Measurements from ENCODE around the gene NME4.

The NME4 gene

DNA sequence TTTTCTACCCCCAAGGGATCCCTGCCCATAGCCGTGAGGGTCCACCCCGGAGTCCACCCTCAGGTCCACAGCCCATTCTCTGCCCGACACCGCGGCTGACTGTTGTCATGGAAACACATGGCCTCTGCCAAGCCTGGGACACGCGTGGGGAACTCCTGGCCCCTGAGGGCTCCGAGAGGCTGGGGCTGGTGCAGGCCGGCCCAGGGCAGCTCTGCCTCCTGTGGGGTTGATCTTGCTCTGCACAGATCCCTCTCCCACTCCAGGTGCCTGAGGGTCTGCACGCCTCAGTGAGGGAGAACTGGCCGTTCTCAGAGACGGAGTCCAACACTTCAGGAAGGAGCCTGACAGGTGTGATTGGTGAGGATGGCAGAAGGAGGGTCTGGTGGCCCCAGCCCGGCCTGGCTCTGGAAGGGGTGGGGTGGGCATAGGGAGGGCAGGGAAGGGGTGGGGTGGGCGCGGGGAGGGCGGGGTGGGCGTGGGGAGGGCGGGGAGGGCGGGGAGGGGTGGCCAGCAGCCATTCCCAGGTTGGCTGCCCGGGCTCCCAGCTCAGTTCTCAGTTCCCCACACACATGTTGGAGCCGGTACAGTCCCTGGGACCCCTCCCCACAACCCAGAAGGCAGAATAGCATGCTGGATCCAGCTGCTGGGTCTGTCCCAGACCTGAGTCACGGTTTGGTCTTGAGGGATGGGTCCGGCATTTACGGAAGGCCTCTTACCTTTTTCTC, 33.1 kb upstream of the NME4 start:
- DNase-seq (ENCODE audit: low spot score): no peak

- DNase-seq (ENCODE audit: low spot score): no peak
These were observed 32.2 kb upstream of the NME4 start for GRCh38 chr16:364595-365491.

DNA sequence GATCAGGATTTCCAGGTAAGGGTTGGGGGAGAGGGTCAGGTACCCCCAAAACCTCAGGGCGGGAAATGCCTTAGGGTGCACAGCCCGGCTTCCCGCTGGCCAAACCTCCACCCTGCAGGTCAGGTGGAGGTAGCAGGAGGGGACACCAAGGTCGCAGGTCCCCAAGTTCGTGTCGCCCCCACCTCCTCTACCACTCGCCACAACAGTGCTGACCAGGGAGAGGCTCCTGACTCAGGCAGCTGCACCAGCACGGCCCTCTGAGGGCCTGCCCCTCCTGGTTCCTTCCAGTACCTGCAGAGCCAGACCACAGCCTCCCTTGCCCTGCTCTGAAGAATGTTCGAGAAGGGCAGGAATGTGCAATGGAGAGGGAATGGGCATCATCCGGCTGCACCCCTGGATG, 30.5 kb upstream of the NME4 start:
- no peak for DNase-seq (ENCODE audit: low spot score)

GRCh38 chr16:367333-367903, 29.6 kb upstream of the NME4 start:
- DNase-seq (ENCODE audit: low spot score): no peak

DNA sequence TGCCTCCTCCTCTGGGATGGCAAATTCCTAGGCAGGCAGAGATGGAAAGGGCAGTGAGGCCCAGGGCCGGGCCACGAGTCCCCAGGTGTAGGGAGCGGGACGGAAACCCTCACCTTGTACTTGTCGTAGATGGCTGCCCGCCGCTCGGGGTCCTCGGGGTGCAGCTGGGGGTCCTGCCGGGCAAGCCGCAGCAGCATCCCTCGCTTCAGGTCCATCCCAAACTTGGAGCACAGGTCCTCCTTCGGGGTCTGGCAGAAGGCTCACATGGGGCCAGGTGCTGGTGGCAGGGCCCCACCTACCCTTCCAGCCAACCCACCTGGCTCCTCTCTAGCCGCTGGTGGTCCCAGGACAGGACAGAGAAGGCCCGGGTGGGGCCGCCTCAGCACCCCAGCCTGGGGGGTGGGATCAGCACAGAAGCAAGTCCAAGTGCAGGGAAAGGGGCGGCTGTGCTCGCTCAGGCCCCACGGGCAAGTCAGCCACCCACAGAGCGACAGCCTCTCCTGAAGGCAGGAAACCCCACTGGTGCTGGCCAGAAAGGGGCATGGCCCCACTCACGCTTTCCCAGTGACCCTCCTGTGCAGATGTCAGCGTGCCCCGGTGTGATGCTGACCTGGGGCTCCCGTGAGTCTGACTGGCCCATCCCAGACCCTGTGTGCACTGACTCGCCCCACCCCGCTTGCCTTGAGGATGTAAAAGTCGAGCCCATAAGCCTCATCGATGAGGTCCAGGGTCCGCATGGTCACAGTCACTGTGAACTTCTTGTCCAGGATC, 28.4 kb upstream of the NME4 start:
- no peak for DNase-seq (ENCODE audit: low spot score)

GRCh38 chr16:369275-369865, 27.6 kb upstream of the NME4 start:
- no peak for DNase-seq (ENCODE audit: low spot score)

GRCh38 chr16:369866-370436, 27.0 kb upstream of the NME4 start:
- peak; percentile 72 for DNase-seq (ENCODE audit: low spot score)

- peak; percentile 96 for DNase-seq (ENCODE audit: low spot score)
These were observed 26.6 kb upstream of the NME4 start, which contains the start of gene MRPL28 for GRCh38 chr16:370443-370842. MRPL28 (minus strand) TSS chr16:370538; CDS start chr16:370218, 320 bp downstream.

- DNase-seq (ENCODE audit: low spot score): no peak
These were observed 26.0 kb upstream of the NME4 start for GRCh38 chr16:370979-371514.

GRCh38 chr16:371515-372301, 25.3 kb upstream of the NME4 start:
- DNase-seq (ENCODE audit: low spot score): no peak

DNA sequence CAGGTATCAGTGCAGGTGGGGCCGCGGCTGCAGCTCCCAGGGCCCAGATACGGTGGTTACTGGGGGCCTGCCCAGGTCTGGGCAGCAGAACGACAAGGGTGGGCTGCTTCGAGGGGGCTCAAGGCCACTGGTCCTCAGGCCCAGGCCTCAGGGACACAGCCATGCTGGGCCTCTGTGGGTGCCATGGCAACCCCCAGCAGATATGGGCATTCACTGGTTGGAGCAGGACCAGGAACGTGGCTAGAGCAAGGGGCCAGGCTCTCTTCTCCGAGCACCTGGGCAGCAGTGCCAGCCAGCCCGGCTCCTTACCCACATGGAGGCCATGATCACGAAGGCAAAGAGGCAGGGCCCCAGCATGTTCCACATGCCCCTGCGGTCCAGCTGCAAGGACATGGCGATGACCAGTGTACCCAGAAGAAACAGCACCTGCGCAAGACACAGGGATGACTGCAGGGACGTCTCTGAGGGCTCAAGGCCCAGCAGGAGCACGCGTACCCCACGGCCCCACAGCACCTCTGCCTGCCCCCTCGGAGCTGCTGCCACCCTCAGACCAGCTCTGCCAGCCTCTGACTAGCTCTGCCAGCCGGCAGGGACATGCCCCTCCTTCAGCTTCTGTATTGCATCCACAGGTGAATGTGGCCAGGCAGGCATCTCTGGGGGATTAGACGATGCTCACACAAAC, 24.6 kb upstream of the NME4 start:
- DNase-seq (ENCODE audit: low spot score): no peak

- no peak for DNase-seq (ENCODE audit: low spot score)
These were observed 23.9 kb upstream of the NME4 start for GRCh38 chr16:373020-373598.

- no peak for DNase-seq (ENCODE audit: low spot score)
These were observed 23.0 kb upstream of the NME4 start for GRCh38 chr16:373848-374615.

DNA sequence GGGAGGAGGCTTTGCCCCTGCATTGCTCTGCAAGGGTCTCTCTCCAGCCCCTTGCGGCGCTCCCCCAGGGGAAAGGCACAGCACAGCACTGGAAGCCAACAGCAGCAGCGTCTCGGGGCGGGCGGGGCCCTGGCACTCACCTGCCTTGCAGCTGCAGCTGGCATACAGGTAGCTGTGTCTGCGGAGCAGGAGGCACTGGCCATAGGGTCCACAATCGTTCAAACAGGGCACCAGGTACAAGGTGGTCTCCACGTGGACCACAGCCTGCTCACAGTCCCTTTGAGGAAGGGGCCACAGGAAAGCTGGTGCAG, 22.4 kb upstream of the NME4 start:
- DNase-seq (ENCODE audit: low spot score): no peak

DNA sequence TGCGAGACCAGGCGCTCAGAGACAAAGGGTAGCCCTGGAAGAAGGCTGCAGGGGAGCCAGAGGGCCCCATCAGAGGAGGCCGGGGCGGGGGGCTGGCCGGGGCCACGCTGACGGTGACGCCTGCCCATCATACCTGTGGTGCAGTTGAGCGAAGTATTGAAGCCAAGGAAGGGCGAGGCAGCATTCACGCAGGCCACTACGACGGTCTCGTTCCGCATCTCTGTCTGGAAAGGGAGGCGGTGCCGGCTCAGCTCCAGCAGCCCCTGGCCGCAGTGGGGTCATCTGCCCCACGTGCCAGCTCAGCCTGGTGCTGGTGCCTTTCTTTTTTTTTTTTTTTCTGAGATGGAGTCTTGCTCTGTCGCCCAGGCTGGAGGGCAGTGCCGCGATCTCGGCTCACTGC, 21.8 kb upstream of the NME4 start:
- DNase-seq (ENCODE audit: low spot score): no peak

- no peak for DNase-seq (ENCODE audit: low spot score)
These were observed 20.8 kb upstream of the NME4 start for GRCh38 chr16:375927-376816.

- DNase-seq (ENCODE audit: low spot score): no peak
These were observed 20.1 kb upstream of the NME4 start for GRCh38 chr16:376817-377418.
